ENCODE measurements around the gene KCNAB2. TPM values are rescaled to one million over a fixed set of nuclear protein-coding genes. Genes with fewer than 3 reads are reported as not detected.

The KCNAB2 gene
- polyA plus RNA-seq, 1 of the 3 experiments (the other 2 are of a cell fraction), result 7.6 TPM

DNA sequence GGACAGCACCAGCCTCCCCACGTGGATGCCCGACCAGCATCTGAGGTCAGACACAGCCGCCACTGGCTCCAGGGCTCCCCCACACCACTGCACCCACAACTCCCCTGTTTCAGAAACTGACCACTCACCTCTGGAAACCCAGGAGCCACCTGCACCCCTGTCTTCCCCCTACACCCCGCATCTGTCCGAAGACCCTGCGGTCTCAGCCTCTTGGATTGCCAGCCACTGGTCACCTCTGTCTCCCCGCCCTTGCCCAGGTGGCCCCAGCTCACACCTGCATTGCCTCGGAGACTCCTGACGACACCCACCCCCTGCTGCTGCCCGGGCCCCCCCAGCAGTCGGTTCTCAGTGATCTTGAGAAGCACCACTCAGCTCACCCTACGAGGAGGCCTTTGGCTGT lies 32.2 kb upstream of the KCNAB2 start:
- ChIA-PET CTCF (interaction anchor here (1.2 to 1.7 kb wide), 2 partner anchors 21 kb away, joined by 4 read pairs; no protein-coding TSS in a partner anchor), POLR2A (no interaction called here)
- Histone ChIP-seq H3K4me2 (no peak overlapping the region), H3K27ac (ENCODE audit: low read depth in 2 of 2, low read length in 1 of 2) (no peak overlapping the region), H3K9me2 (no peaks in the 10 kb centered on the region), H3K9ac (no peak overlapping the region), H3K9me3 (no peaks in the 10 kb centered on the region), H3K27me3 (ENCODE audit: insufficient read depth) (no peaks in the 10 kb centered on the region), H2AFZ (ENCODE audit: low read depth) (no peak overlapping the region), H4K20me1 (ENCODE audit: insufficient read depth) (no peaks in the 10 kb centered on the region), H3F3A (replicated peaks; ENCODE audit: insufficient read depth) (no peaks in the 10 kb centered on the region), H3K4me3 (ENCODE audit: low read depth in 2 of 2, low read length in 1 of 2) (no peak overlapping the region), H3K36me3 (replicated peaks in 1 of 2; ENCODE audit: control insufficient read depth in 1 of 2, insufficient read depth in 2 of 2, low read length in 1 of 2) (no peaks in the 10 kb centered on the region), H3K79me2 (ENCODE audit: insufficient read depth) (no peaks in the 10 kb centered on the region), H3K4me1 (ENCODE audit: control insufficient read depth in 1 of 2, insufficient read depth in 2 of 2, low read depth in 1 of 2, low read length in 1 of 2) (no peaks in the 10 kb centered on the region)
- WGBS (ENCODE audit: low lambda C conversion rate), result 84% methylated on average over 5 of the region's 12 CpGs
- DNase-seq, result no peak
- no peak for TF ChIP-seq EP300 (IDR thresholded peaks at IDR 0.05; ENCODE audit: borderline replicate concordance in 1 of 2, low read depth in 1 of 2, low read length in 1 of 2)
- no peak for TF ChIP-seq POLR2AphosphoS5 (IDR thresholded peaks at IDR 0.05; ENCODE audit: low read depth, low read length)
- TF ChIP-seq, protein P1, sequence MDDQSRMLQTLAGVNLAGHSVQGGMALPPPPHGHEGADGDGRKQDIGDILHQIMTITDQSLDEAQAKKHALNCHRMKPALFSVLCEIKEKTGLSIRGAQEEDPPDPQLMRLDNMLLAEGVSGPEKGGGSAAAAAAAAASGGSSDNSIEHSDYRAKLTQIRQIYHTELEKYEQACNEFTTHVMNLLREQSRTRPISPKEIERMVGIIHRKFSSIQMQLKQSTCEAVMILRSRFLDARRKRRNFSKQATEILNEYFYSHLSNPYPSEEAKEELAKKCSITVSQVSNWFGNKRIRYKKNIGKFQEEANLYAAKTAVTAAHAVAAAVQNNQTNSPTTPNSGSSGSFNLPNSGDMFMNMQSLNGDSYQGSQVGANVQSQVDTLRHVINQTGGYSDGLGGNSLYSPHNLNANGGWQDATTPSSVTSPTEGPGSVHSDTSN (IDR thresholded peaks at IDR 0.05), result no peak
- TF ChIP-seq, protein P2, sequence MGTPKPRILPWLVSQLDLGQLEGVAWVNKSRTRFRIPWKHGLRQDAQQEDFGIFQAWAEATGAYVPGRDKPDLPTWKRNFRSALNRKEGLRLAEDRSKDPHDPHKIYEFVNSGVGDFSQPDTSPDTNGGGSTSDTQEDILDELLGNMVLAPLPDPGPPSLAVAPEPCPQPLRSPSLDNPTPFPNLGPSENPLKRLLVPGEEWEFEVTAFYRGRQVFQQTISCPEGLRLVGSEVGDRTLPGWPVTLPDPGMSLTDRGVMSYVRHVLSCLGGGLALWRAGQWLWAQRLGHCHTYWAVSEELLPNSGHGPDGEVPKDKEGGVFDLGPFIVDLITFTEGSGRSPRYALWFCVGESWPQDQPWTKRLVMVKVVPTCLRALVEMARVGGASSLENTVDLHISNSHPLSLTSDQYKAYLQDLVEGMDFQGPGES (IDR thresholded peaks at IDR 0.05; ENCODE audit: low read depth, low read length), result no peak
- TF ChIP-seq, protein P3, sequence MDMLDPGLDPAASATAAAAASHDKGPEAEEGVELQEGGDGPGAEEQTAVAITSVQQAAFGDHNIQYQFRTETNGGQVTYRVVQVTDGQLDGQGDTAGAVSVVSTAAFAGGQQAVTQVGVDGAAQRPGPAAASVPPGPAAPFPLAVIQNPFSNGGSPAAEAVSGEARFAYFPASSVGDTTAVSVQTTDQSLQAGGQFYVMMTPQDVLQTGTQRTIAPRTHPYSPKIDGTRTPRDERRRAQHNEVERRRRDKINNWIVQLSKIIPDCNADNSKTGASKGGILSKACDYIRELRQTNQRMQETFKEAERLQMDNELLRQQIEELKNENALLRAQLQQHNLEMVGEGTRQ (IDR thresholded peaks at IDR 0.05; ENCODE audit: borderline replicate concordance, low read depth, low read length), result no peak
- no peak for TF ChIP-seq NFIC (IDR thresholded peaks at IDR 0.05; ENCODE audit: borderline replicate concordance)
- TF ChIP-seq FOXJ3 (CRISPR knock-in tag; IDR thresholded peaks at IDR 0.05), result no peak
- TF ChIP-seq RAD21 (IDR thresholded peaks at IDR 0.05; ENCODE audit: low read length), result no peak
- TF ChIP-seq, protein P4, sequence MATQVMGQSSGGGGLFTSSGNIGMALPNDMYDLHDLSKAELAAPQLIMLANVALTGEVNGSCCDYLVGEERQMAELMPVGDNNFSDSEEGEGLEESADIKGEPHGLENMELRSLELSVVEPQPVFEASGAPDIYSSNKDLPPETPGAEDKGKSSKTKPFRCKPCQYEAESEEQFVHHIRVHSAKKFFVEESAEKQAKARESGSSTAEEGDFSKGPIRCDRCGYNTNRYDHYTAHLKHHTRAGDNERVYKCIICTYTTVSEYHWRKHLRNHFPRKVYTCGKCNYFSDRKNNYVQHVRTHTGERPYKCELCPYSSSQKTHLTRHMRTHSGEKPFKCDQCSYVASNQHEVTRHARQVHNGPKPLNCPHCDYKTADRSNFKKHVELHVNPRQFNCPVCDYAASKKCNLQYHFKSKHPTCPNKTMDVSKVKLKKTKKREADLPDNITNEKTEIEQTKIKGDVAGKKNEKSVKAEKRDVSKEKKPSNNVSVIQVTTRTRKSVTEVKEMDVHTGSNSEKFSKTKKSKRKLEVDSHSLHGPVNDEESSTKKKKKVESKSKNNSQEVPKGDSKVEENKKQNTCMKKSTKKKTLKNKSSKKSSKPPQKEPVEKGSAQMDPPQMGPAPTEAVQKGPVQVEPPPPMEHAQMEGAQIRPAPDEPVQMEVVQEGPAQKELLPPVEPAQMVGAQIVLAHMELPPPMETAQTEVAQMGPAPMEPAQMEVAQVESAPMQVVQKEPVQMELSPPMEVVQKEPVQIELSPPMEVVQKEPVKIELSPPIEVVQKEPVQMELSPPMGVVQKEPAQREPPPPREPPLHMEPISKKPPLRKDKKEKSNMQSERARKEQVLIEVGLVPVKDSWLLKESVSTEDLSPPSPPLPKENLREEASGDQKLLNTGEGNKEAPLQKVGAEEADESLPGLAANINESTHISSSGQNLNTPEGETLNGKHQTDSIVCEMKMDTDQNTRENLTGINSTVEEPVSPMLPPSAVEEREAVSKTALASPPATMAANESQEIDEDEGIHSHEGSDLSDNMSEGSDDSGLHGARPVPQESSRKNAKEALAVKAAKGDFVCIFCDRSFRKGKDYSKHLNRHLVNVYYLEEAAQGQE (IDR thresholded peaks at IDR 0.05; ENCODE audit: low read depth, low read length), result no peak
- no peak for TF ChIP-seq MXI1 (IDR thresholded peaks at IDR 0.05; ENCODE audit: low read depth, low read length)
- TF ChIP-seq, protein P5, sequence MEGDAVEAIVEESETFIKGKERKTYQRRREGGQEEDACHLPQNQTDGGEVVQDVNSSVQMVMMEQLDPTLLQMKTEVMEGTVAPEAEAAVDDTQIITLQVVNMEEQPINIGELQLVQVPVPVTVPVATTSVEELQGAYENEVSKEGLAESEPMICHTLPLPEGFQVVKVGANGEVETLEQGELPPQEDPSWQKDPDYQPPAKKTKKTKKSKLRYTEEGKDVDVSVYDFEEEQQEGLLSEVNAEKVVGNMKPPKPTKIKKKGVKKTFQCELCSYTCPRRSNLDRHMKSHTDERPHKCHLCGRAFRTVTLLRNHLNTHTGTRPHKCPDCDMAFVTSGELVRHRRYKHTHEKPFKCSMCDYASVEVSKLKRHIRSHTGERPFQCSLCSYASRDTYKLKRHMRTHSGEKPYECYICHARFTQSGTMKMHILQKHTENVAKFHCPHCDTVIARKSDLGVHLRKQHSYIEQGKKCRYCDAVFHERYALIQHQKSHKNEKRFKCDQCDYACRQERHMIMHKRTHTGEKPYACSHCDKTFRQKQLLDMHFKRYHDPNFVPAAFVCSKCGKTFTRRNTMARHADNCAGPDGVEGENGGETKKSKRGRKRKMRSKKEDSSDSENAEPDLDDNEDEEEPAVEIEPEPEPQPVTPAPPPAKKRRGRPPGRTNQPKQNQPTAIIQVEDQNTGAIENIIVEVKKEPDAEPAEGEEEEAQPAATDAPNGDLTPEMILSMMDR (IDR thresholded peaks at IDR 0.05), result no peak
- TF ChIP-seq YY1 (IDR thresholded peaks at IDR 0.05; ENCODE audit: low read depth), result no peak
- no peak for TF ChIP-seq TCF12 (IDR thresholded peaks at IDR 0.05)
